Cardiac muscle cell (in vitro differentiated cells and primary cell): ENCODE measurements around the gene CFAP298. TPM values are rescaled to one million over a fixed set of nuclear protein-coding genes. Genes with fewer than 3 reads are reported as not detected.

ENCODE experiments used
- DNase-seq, 2 donors: peaks; one replicate each; pipeline versions ENCODE4 v3.0.0 to v3.0.0-alpha.2; 2010 to 2017; ENCODE audit warnings: low read depth in 1 of 2, low spot score in 1 of 2
- H3K27ac ChIP-seq: fragments of 200-600 bp; sonication (generic); 2 replicates; pipeline ENCODE4 v1.5.1; 2016
- H3K27me3 ChIP-seq: fragments of 200-600 bp; sonication (generic); 2 replicates; pipeline ENCODE4 v1.6.0; 2016; ENCODE audit warnings: control low read depth
- H3K36me3 ChIP-seq: fragments of 200-600 bp; sonication (generic); 2 replicates; pipeline ENCODE4 v1.5.1; 2016; ENCODE audit warnings: control low read depth
- H3K4me1 ChIP-seq: fragments of 200-600 bp; sonication (generic); 2 replicates; pipeline ENCODE4 v1.8.1; 2017; ENCODE audit warnings: low read depth, mild to moderate bottlenecking, mixed run types
- H3K4me3 ChIP-seq: fragments of 200-600 bp; sonication (generic); 2 replicates; pipeline ENCODE4 v1.5.1; 2016; ENCODE audit warnings: mild to moderate bottlenecking
- H3K9me3 ChIP-seq: fragments of 200-600 bp; sonication (generic); 2 replicates; pipeline ENCODE4 v1.5.1; 2017; ENCODE audit warnings: low read depth, mild to moderate bottlenecking, control low read depth
- CTCF ChIP-seq: IDR thresholded peaks from 2 replicates; pipeline ENCODE4 v1.5.1; 2012; ENCODE audit warnings: low read depth, mild to moderate bottlenecking, low read length
- polyA plus RNA-seq: library from polyadenylated mRNA; unstranded; fragments of >200 nt; fragmentation: Nextera tagmentation; extraction: Ambion mirVana; gene quantifications from 2 replicates; pipeline ENCODE4 v1.2.1, GENCODE V29; 2016
- total RNA-seq: library from RNA; depleted of rRNA; stranded (reverse); fragments of >200 nt; gene quantifications from 2 replicates; pipeline ENCODE4 v1.2.3, GENCODE V29; 2016

The CFAP298 gene
- total and polyA plus RNA-seq, 2 experiments from 2014 or later: 52.1 to 57.1 TPM

DNA sequence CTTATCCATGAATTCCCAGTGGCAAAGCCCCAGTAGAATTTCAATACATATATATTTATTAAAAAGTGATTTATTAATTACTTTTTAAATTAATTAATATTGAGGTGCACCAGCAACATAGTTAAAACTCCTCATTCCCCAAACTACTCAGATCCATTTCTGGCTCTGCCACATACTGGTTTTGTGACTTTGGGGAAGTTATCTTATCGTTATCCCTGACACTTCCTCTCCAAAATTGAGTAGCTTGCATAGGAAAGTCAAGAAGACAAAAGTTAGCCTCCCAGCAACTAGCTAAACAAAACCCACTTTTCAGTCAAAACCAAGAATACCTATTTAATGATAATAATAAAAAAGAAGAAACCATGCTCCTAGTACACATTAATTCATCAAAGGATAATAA, 62.7 kb downstream of the CFAP298 start:
- Histone ChIP-seq H3K4me1 (no peaks in the 10 kb centered on the region), H3K27ac (no peak overlapping the region), H3K9me3 (no peaks in the 10 kb centered on the region), H3K4me3 (no peak overlapping the region), H3K36me3 (no peaks in the 10 kb centered on the region), H3K27me3 (no peaks in the 10 kb centered on the region)
- no peak for TF ChIP-seq CTCF
- DNase-seq: no peak

Other genes starting within 250 kb of the CFAP298 start
- 10.7 and 13.9 TPM in 2 replicates for gene URB1, start 219.4 kb downstream of the CFAP298 start, total RNA-seq
- 3.7 and 4.3 TPM in 2 replicates for gene URB1, start 219.4 kb downstream of the CFAP298 start, polyA plus RNA-seq
- gene EVA1C, start 199.7 kb downstream of the CFAP298 start, total RNA-seq: 0.51 and 0.81 TPM in 2 replicates
- gene EVA1C, start 199.7 kb downstream of the CFAP298 start, polyA plus RNA-seq: 0.55 TPM in 1 of 2 replicates, not detected in the other
- gene TCP10L, start 26.9 kb downstream of the CFAP298 start, total RNA-seq: 1.5 and 1.8 TPM in 2 replicates
- gene TCP10L, start 26.9 kb downstream of the CFAP298 start, polyA plus RNA-seq: 4.5 and 4.7 TPM in 2 replicates
- gene SYNJ1, start 115.6 kb upstream of the CFAP298 start, total RNA-seq: 6.0 and 10.0 TPM in 2 replicates
- 5.9 and 8.6 TPM in 2 replicates for gene SYNJ1, start 115.6 kb upstream of the CFAP298 start, polyA plus RNA-seq
- 28.7 and 76.3 TPM in 2 replicates for gene PAXBP1, start 159.4 kb upstream of the CFAP298 start, total RNA-seq
- 30.5 and 36.7 TPM in 2 replicates for gene PAXBP1, start 159.4 kb upstream of the CFAP298 start, polyA plus RNA-seq